ENCODE data around the gene GLYATL1. TPM values are rescaled to one million over a fixed set of nuclear protein-coding genes. Genes with fewer than 3 reads are reported as not detected.

The GLYATL1 gene
- total and polyA plus RNA-seq, 4 donors = 64.9 to 622 (median 247) TPM

GRCh38 chr11:58893899-58894298, 45.4 kb upstream of the GLYATL1 start:
- H3K4me1 ChIP-seq (ENCODE audit: control insufficient read depth in 4 of 4, insufficient read depth in 4 of 4, low read length in 3 of 4) = no peaks in the 10 kb centered on the region
- no peaks in the 10 kb centered on the region for H3K9me3 ChIP-seq (ENCODE audit: control insufficient read depth in 4 of 4, low read length in 3 of 4)
- H3K9ac ChIP-seq (ENCODE audit: low read depth in 1 of 2, low read length in 2 of 2) = no peak overlapping the region
- no peak overlapping the region for H3K27ac ChIP-seq (ENCODE audit: low read depth in 1 of 2, low read length in 2 of 2)
- H3K4me3 ChIP-seq (ENCODE audit: low read depth in 1 of 3, low read length in 3 of 3) = no peak overlapping the region
- TF ChIP-seq TAF1 (conservative IDR thresholded peaks at IDR 0.05) = no peak
- WGBS = 84% methylated on average over 2 of the region's 2 CpGs
- no peaks in the 10 kb centered on the region for H3K36me3 ChIP-seq (ENCODE audit: control insufficient read depth in 4 of 4, insufficient read depth in 3 of 4, low read depth in 1 of 4, low read length in 3 of 4)
- no peaks in the 10 kb centered on the region for H3K27me3 ChIP-seq (ENCODE audit: control insufficient read depth in 4 of 4, insufficient read depth in 4 of 4, low read length in 3 of 4)
- DNase-seq (ENCODE audit: low spot score) = no peak

GRCh38 chr11:58898106-58898505, 41.2 kb upstream of the GLYATL1 start:
- Histone ChIP-seq H3K27me3 (ENCODE audit: control insufficient read depth in 4 of 4, insufficient read depth in 4 of 4, low read length in 3 of 4) (no peaks in the 10 kb centered on the region), H3K9ac (ENCODE audit: low read depth in 1 of 2, low read length in 2 of 2) (no peak overlapping the region), H3K36me3 (ENCODE audit: control insufficient read depth in 4 of 4, insufficient read depth in 3 of 4, low read depth in 1 of 4, low read length in 3 of 4) (no peaks in the 10 kb centered on the region), H3K4me1 (ENCODE audit: control insufficient read depth in 4 of 4, insufficient read depth in 4 of 4, low read length in 3 of 4) (no peaks in the 10 kb centered on the region), H3K9me3 (ENCODE audit: control insufficient read depth in 4 of 4, low read length in 3 of 4) (no peaks in the 10 kb centered on the region), H3K27ac (ENCODE audit: low read depth in 1 of 2, low read length in 2 of 2) (no peak overlapping the region), H3K4me3 (ENCODE audit: low read depth in 1 of 3, low read length in 3 of 3) (no peak overlapping the region)
- no peak for DNase-seq (ENCODE audit: low spot score)
- no peak for TF ChIP-seq FOXA2 (IDR thresholded peaks at IDR 0.05)
- no peak for TF ChIP-seq RAD21 (IDR thresholded peaks at IDR 0.05)
- no peak for TF ChIP-seq CTCF (IDR thresholded peaks at IDR 0.05; ENCODE audit: low read depth, low read length, missing input control)
- no peak for TF ChIP-seq GABPA (IDR thresholded peaks at IDR 0.05 in 1 of 2, conservative IDR thresholded peaks at IDR 0.05 in 1 of 2)
- TF ChIP-seq JUND (IDR thresholded peaks at IDR 0.05) = no peak
- TF ChIP-seq REST (IDR thresholded peaks at IDR 0.05) = no peak
- no peak for TF ChIP-seq RXRA (IDR thresholded peaks at IDR 0.05)
- no peak for TF ChIP-seq EGR1 (IDR thresholded peaks at IDR 0.05; ENCODE audit: low read depth in 2 of 2)
- TF ChIP-seq TAF1 (conservative IDR thresholded peaks at IDR 0.05) = no peak
- TF ChIP-seq MAX (IDR thresholded peaks at IDR 0.05) = no peak
- TF ChIP-seq ATF3 (IDR thresholded peaks at IDR 0.05) = no peak
- no peak for TF ChIP-seq YY1 (IDR thresholded peaks at IDR 0.05)
- 82% methylated on average over 1 of the region's 1 CpG for WGBS

Data from liver (tissue), 9 donors.